Measurements from ENCODE around the gene TRAPPC2L. TPM values are rescaled to one million over a fixed set of nuclear protein-coding genes. Genes with fewer than 3 reads are reported as not detected.

The TRAPPC2L gene
- total and polyA plus RNA-seq, 2 donors from 2014 or later: 48.3 to 155 TPM

- DNase-seq (peak in 1 of 5 donors; percentile 86), FAIRE-seq (no peak)
- no peak for TF ChIP-seq CTCF (IDR thresholded peaks at IDR 0.05; ENCODE audit: borderline replicate concordance, extremely low read depth, insufficient read depth)
These were observed 44.2 kb upstream of the TRAPPC2L start for GRCh38 chr16:88812513-88813268.

GRCh38 chr16:88813269-88814143, 43.4 kb upstream of the TRAPPC2L start:
- Histone ChIP-seq H3K9ac (ENCODE audit: low read length in 3 of 3) (no peak overlapping the region), H3K4me3 (ENCODE audit: low read length in 3 of 3) (no peak overlapping the region), H3K36me3 (ENCODE audit: control insufficient read depth in 2 of 3, insufficient read depth in 3 of 3, low read length in 3 of 3) (no peaks in the 10 kb centered on the region), H3K9me3 (ENCODE audit: control insufficient read depth in 2 of 3, insufficient read depth in 1 of 3, low read length in 3 of 3) (no peaks in the 10 kb centered on the region), H3K4me1 (ENCODE audit: control insufficient read depth in 2 of 3, insufficient read depth in 2 of 3, low read depth in 1 of 3, low read length in 3 of 3) (peaks cover 0 to 15% (median 6%) of the 10 kb centered on the region in 3 donors), H3K27me3 (ENCODE audit: control insufficient read depth, insufficient read depth, low read length) (no peaks in the 10 kb centered on the region), H3K27ac (ENCODE audit: low read depth in 2 of 2, low read length in 2 of 2) (no peak overlapping the region)
- FAIRE-seq (no peak), DNase-seq (no peak)
- no peak for TF ChIP-seq CTCF (IDR thresholded peaks at IDR 0.05; ENCODE audit: borderline replicate concordance, extremely low read depth, insufficient read depth)
- intact Hi-C loops (cut with DNase I): no loop called here

More at GRCh38 chr16:88812513-88813268, 44.2 kb upstream of the TRAPPC2L start:
- H3K4me3 ChIP-seq (ENCODE audit: low read length in 3 of 3): peak overlapping the region in 2 of 3 donors; percentile 65 to 66
- peaks cover 0 to 15% (median 6%) of the 10 kb centered on the region in 3 donors for H3K4me1 ChIP-seq (ENCODE audit: control insufficient read depth in 2 of 3, insufficient read depth in 2 of 3, low read depth in 1 of 3, low read length in 3 of 3)
- H3K36me3 ChIP-seq (ENCODE audit: control insufficient read depth in 2 of 3, insufficient read depth in 3 of 3, low read length in 3 of 3): no peaks in the 10 kb centered on the region
- no peaks in the 10 kb centered on the region for H3K27me3 ChIP-seq (ENCODE audit: control insufficient read depth, insufficient read depth, low read length)
- peak overlapping the region; percentile 60 to 82 for H3K27ac ChIP-seq (ENCODE audit: low read depth in 2 of 2, low read length in 2 of 2)
- intact Hi-C loops (cut with DNase I): no loop called here
- peak overlapping the region in 1 of 3 donors; percentile 10 for H3K9ac ChIP-seq (ENCODE audit: low read length in 3 of 3)
- H3K9me3 ChIP-seq (ENCODE audit: control insufficient read depth in 2 of 3, insufficient read depth in 1 of 3, low read length in 3 of 3): no peaks in the 10 kb centered on the region

GRCh38 chr16:88814144-88814502, 42.8 kb upstream of the TRAPPC2L start:
- no peak overlapping the region for H3K27ac ChIP-seq (ENCODE audit: low read depth in 2 of 2, low read length in 2 of 2)
- TF ChIP-seq CTCF (IDR thresholded peaks at IDR 0.05; ENCODE audit: borderline replicate concordance, extremely low read depth, insufficient read depth): no peak
- FAIRE-seq: no peak
- no peaks in the 10 kb centered on the region for H3K36me3 ChIP-seq (ENCODE audit: control insufficient read depth in 2 of 3, insufficient read depth in 3 of 3, low read length in 3 of 3)
- H3K4me1 ChIP-seq (ENCODE audit: control insufficient read depth in 2 of 3, insufficient read depth in 2 of 3, low read depth in 1 of 3, low read length in 3 of 3): peaks cover 0 to 15% (median 6%) of the 10 kb centered on the region in 3 donors
- H3K9me3 ChIP-seq (ENCODE audit: control insufficient read depth in 2 of 3, insufficient read depth in 1 of 3, low read length in 3 of 3): no peaks in the 10 kb centered on the region
- intact Hi-C loops (cut with DNase I): no loop called here
- H3K9ac ChIP-seq (ENCODE audit: low read length in 3 of 3): no peak overlapping the region
- no peak for DNase-seq
- H3K4me3 ChIP-seq (ENCODE audit: low read length in 3 of 3): no peak overlapping the region
- H3K27me3 ChIP-seq (ENCODE audit: control insufficient read depth, insufficient read depth, low read length): no peaks in the 10 kb centered on the region
